PC-3 (cell line): ENCODE measurements around the gene ZCCHC2.

Experiments used
- EZH2 ChIP-seq: fragments of 300-600 bp; sonication (generic); IDR thresholded peaks from one replicate; pipeline ENCODE4 v1.6.1; 2017; ENCODE audit warnings: antibody characterized with exemption, mild to moderate bottlenecking, low read length; ENCODE audit not compliant: unreplicated experiment
- EZH2phosphoT487 ChIP-seq: fragments of 300-600 bp; sonication (generic); IDR thresholded peaks from 2 replicates; pipeline ENCODE4 v1.6.1; 2018; ENCODE audit warnings: mild to moderate bottlenecking, antibody characterized with exemption, low read length, borderline replicate concordance
- TF ChIP-seq, protein P1 (sequence below): fragments of 300-600 bp; sonication (generic); conservative IDR thresholded peaks from 2 replicates; pipeline ENCODE4 v1.5.1; 2017; ENCODE audit warnings: antibody characterized with exemption, low read depth, mild to moderate bottlenecking, low read length

DNA sequence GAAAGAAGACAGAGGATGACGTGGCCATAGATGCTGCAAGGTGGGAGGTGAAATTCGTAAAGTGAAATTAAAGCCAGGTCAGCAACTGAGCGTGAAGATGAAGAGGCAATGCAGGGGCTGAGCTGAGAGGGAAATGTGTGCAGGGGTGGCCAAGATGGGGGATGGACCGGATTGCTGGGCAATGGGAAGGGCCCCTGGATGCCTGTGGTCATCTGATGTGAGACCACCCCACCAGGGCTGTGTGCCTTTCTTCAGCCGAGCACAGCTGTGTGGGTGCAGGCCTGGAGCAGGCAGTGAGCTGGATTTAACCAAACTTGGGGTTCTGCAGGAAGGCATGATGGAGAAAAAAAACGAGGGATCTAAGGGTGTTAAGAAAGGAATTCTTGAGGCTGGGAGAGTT, 80.4 kb downstream of the ZCCHC2 start:
- TF ChIP-seq, protein P1, sequence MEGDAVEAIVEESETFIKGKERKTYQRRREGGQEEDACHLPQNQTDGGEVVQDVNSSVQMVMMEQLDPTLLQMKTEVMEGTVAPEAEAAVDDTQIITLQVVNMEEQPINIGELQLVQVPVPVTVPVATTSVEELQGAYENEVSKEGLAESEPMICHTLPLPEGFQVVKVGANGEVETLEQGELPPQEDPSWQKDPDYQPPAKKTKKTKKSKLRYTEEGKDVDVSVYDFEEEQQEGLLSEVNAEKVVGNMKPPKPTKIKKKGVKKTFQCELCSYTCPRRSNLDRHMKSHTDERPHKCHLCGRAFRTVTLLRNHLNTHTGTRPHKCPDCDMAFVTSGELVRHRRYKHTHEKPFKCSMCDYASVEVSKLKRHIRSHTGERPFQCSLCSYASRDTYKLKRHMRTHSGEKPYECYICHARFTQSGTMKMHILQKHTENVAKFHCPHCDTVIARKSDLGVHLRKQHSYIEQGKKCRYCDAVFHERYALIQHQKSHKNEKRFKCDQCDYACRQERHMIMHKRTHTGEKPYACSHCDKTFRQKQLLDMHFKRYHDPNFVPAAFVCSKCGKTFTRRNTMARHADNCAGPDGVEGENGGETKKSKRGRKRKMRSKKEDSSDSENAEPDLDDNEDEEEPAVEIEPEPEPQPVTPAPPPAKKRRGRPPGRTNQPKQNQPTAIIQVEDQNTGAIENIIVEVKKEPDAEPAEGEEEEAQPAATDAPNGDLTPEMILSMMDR: no peak
- TF ChIP-seq EZH2 (no peak), EZH2phosphoT487 (no peak)
